Astrocyte (in vitro differentiated cells and primary cell): ENCODE measurements around the gene WTAP. TPM values are rescaled to one million over a fixed set of nuclear protein-coding genes. Genes with fewer than 3 reads are reported as not detected.

Experiments
- DNase-seq: peaks from one replicate; pipeline ENCODE4 v3.0.0-alpha.2; 2010; ENCODE audit warnings: low read depth
- FAIRE-seq: peaks from 2 replicates; lab custom pipeline; 2011; peaks lifted over from hg19 to GRCh38; lab: Jason Lieb, UNC
- H2AFZ ChIP-seq: 2 replicates; pipeline ENCODE4 v1.6.0; 2012; ENCODE audit warnings: low read depth, low read length, inconsistent platforms
- H3K27ac ChIP-seq: 2 replicates; pipeline ENCODE4 v1.5.1; 2011; ENCODE audit warnings: low read depth, low read length, inconsistent platforms
- H3K27me3 ChIP-seq: 2 replicates; pipeline ENCODE4 v1.6.0; 2011; ENCODE audit warnings: low read length, inconsistent platforms; ENCODE audit not compliant: insufficient read depth
- H3K36me3 ChIP-seq: 2 replicates; pipeline ENCODE4 v1.5.1; 2011; ENCODE audit warnings: low read length, inconsistent platforms; ENCODE audit not compliant: insufficient read depth
- H3K4me1 ChIP-seq: 2 replicates; pipeline ENCODE4 v1.5.1; 2011; ENCODE audit warnings: low read length, inconsistent platforms; ENCODE audit not compliant: insufficient read depth
- H3K4me2 ChIP-seq: 2 replicates; pipeline ENCODE4 v1.6.0; 2012; ENCODE audit warnings: low read length, inconsistent platforms
- H3K4me3 ChIP-seq: 2 replicates; pipeline ENCODE4 v1.5.1; 2011; ENCODE audit warnings: low read depth, mild to moderate bottlenecking, low read length, inconsistent platforms; ENCODE audit not compliant: insufficient read depth
- H3K79me2 ChIP-seq: 2 replicates; pipeline ENCODE4 v1.6.0; 2012; ENCODE audit warnings: mild to moderate bottlenecking, low read length, inconsistent platforms; ENCODE audit not compliant: insufficient read depth
- H3K9ac ChIP-seq: 2 replicates; pipeline ENCODE4 v1.6.0; 2012; ENCODE audit warnings: mild to moderate bottlenecking, low read length, inconsistent platforms
- H3K9me3 ChIP-seq: 2 replicates; pipeline ENCODE4 v1.5.1; 2012; ENCODE audit warnings: low read depth, mild to moderate bottlenecking, low read length, inconsistent platforms; ENCODE audit not compliant: insufficient read depth
- H4K20me1 ChIP-seq: 2 replicates; pipeline ENCODE4 v1.6.0; 2012; ENCODE audit warnings: low read length, inconsistent platforms; ENCODE audit not compliant: insufficient read depth
- H3K27ac Mint-ChIP-seq: one replicate; pipeline ENCODE4 v1.8.0; 2021; ENCODE audit warnings: mild to moderate bottlenecking, mixed read lengths; ENCODE audit not compliant: unreplicated experiment
- H3K27me3 Mint-ChIP-seq: one replicate; pipeline ENCODE4 v1.8.0; 2021; ENCODE audit warnings: low read depth, mixed read lengths; ENCODE audit not compliant: unreplicated experiment
- H3K36me3 Mint-ChIP-seq: one replicate; pipeline ENCODE4 v1.8.0; 2021; ENCODE audit warnings: low read depth, mixed read lengths; ENCODE audit not compliant: unreplicated experiment
- H3K4me1 Mint-ChIP-seq: one replicate; pipeline ENCODE4 v1.8.0; 2021; ENCODE audit warnings: low read depth, mixed read lengths; ENCODE audit not compliant: unreplicated experiment
- H3K4me3 Mint-ChIP-seq: one replicate; pipeline ENCODE4 v1.8.0; 2021; ENCODE audit warnings: mild to moderate bottlenecking, moderate library complexity, mixed read lengths; ENCODE audit not compliant: unreplicated experiment
- H3K9me3 Mint-ChIP-seq: one replicate; pipeline ENCODE4 v1.8.0; 2021; ENCODE audit warnings: mild to moderate bottlenecking, mixed read lengths; ENCODE audit not compliant: unreplicated experiment
- EZH2 ChIP-seq: IDR thresholded peaks from 2 replicates; pipeline ENCODE4 v1.6.1; 2012; ENCODE audit warnings: mild to moderate bottlenecking, low read length, inconsistent platforms; ENCODE audit not compliant: insufficient read depth
- total RNA-seq: library from RNA; stranded (reverse); gene quantifications from 2 replicates; pipeline ENCODE4 v1.2.1, GENCODE V29; 2021
- TF ChIP-seq, protein P1 (sequence below): IDR thresholded peaks from 2 replicates; pipeline ENCODE4 v1.5.1; 2011; ENCODE audit warnings: low read depth, mild to moderate bottlenecking, inconsistent platforms, low read length, moderate library complexity; ENCODE audit not compliant: insufficient read depth

Gene WTAP
- total RNA-seq, 1 donor from 2014 or later: 93.8 TPM

DNA sequence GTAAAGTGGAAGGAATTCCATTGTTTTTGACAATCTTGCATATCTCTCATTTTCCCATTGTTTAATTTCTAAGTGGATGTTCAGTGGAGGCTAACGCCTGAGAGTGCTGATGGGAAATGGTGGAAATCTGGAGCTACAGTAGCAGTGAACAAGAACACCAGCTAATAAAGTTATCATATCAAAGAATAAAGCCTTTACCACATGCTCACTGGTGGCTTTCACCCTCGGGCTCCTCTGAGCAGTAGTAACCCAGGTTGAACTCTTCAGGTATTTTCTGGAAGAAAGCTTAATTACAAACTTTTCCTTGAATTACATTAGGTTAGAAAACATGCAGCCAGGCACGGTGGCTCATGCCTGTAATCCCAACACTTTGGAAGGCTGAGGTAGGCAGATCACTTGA lies 24.1 kb downstream of the WTAP start:
- Mint-ChIP-seq H3K36me3 (peaks cover 12% of the 10 kb centered on the region), H3K9me3 (no peaks in the 10 kb centered on the region), H3K4me1 (peaks cover 3% of the 10 kb centered on the region), H3K4me3 (no peak overlapping the region), H3K27ac (no peak overlapping the region), H3K27me3 (no peaks in the 10 kb centered on the region)
- TF ChIP-seq, protein P1, sequence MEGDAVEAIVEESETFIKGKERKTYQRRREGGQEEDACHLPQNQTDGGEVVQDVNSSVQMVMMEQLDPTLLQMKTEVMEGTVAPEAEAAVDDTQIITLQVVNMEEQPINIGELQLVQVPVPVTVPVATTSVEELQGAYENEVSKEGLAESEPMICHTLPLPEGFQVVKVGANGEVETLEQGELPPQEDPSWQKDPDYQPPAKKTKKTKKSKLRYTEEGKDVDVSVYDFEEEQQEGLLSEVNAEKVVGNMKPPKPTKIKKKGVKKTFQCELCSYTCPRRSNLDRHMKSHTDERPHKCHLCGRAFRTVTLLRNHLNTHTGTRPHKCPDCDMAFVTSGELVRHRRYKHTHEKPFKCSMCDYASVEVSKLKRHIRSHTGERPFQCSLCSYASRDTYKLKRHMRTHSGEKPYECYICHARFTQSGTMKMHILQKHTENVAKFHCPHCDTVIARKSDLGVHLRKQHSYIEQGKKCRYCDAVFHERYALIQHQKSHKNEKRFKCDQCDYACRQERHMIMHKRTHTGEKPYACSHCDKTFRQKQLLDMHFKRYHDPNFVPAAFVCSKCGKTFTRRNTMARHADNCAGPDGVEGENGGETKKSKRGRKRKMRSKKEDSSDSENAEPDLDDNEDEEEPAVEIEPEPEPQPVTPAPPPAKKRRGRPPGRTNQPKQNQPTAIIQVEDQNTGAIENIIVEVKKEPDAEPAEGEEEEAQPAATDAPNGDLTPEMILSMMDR: no peak
- TF ChIP-seq EZH2: no peak
- Histone ChIP-seq H3K27ac (no peak overlapping the region), H3K4me1 (no peaks in the 10 kb centered on the region), H3K9ac (no peak overlapping the region), H3K4me2 (no peak overlapping the region), H3K4me3 (no peak overlapping the region), H4K20me1 (peaks cover 22% of the 10 kb centered on the region), H3K9me3 (no peaks in the 10 kb centered on the region), H2AFZ (no peak overlapping the region), H3K27me3 (no peaks in the 10 kb centered on the region), H3K79me2 (peaks cover 37% of the 10 kb centered on the region), H3K36me3 (peaks cover 70% of the 10 kb centered on the region)
- DNase-seq (no peak), FAIRE-seq (no peak)

DNA sequence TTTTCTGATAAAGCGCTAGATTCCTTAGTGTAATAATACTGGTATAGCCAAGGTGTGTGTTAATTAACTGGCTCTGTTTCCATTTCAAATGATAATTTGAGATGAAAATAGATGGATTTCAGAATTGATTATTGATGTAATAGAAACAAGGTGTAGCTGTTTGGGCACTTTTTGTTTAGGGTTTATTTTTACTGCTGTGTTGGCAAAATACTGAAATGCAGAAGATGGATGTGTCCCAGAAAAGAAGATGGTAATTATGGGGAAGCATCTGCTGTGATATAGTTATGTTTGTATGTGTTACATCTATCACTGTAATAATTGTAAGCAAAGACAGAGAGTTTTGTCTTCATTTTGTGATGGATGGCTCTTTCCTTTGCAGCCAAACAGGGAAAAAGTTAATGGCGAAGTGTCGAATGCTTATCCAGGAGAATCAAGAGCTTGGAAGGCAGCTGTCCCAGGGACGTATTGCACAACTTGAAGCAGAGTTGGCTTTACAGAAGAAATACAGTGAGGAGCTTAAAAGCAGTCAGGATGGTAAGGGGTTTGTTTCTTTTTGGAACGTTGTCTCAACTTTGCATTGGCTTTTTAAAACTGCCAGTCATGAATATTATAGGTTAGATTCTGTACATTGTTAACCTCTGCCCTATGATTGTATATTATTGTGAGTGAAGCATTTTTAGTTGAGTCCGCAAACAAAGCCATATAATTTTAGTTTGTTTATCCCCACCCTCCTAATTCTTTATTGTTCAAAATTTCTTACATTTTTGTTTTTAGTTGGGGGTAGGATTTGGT lies 26.0 kb downstream of the WTAP start:
- H3K27me3 Mint-ChIP-seq: no peaks in the 10 kb centered on the region
- no peaks in the 10 kb centered on the region for H3K27me3 ChIP-seq
- H3K4me1 ChIP-seq: peaks cover 5% of the 10 kb centered on the region
- H3K36me3 ChIP-seq: peaks cover 66% of the 10 kb centered on the region
- H3K9me3 Mint-ChIP-seq: no peaks in the 10 kb centered on the region
- H3K27ac ChIP-seq: no peak overlapping the region
- no peak overlapping the region for H3K4me3 Mint-ChIP-seq
- H3K4me2 ChIP-seq: no peak overlapping the region
- no peak for FAIRE-seq
- H2AFZ ChIP-seq: no peak overlapping the region
- peaks cover 11% of the 10 kb centered on the region for H3K4me1 Mint-ChIP-seq
- H3K36me3 Mint-ChIP-seq: peaks cover 14% of the 10 kb centered on the region
- peaks cover 20% of the 10 kb centered on the region for H4K20me1 ChIP-seq
- no peak overlapping the region for H3K27ac Mint-ChIP-seq
- DNase-seq: no peak
- H3K79me2 ChIP-seq: peaks cover 33% of the 10 kb centered on the region
- H3K9me3 ChIP-seq: no peaks in the 10 kb centered on the region
- H3K4me3 ChIP-seq: no peak overlapping the region
- no peak overlapping the region for H3K9ac ChIP-seq
- TF ChIP-seq, protein P1: no peak
- no peak for TF ChIP-seq EZH2

DNA sequence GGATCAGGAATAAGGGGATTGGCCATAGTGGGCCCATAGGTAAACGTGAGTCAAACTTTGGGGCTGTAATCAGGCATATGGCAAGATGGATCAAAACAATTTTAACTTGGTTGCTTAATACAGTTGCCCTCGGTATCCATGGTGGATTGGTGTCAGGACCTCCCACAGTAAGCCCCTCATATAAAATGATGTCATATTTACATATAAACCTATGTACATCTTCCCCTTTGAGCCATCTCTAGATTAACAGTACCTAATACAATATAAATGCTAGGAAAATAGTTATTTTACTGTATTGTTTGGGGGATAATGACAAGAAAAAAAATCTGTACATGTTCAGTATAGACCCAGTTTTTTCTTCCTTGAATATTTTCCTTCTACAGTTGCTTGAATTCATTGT lies 27.1 kb downstream of the WTAP start:
- no peaks in the 10 kb centered on the region for H3K9me3 Mint-ChIP-seq
- H3K36me3 Mint-ChIP-seq: peaks cover 17% of the 10 kb centered on the region
- no peaks in the 10 kb centered on the region for H3K27me3 Mint-ChIP-seq
- Histone ChIP-seq H3K27me3 (no peaks in the 10 kb centered on the region), H4K20me1 (peaks cover 25% of the 10 kb centered on the region), H3K79me2 (peaks cover 30% of the 10 kb centered on the region), H3K4me1 (peaks cover 11% of the 10 kb centered on the region), H3K27ac (no peak overlapping the region), H3K9me3 (no peaks in the 10 kb centered on the region), H3K4me2 (no peak overlapping the region), H3K36me3 (peaks cover 56% of the 10 kb centered on the region), H3K4me3 (no peak overlapping the region), H3K9ac (no peak overlapping the region), H2AFZ (no peak overlapping the region)
- no peak for TF ChIP-seq EZH2
- TF ChIP-seq, protein P1: no peak
- no peak overlapping the region for H3K27ac Mint-ChIP-seq
- no peak overlapping the region for H3K4me3 Mint-ChIP-seq
- FAIRE-seq (no peak), DNase-seq (no peak)
- peaks cover 17% of the 10 kb centered on the region for H3K4me1 Mint-ChIP-seq
